RPMI8226 (cell line): Measurements from ENCODE around the gene SNAPC3.
"Not testable (repeated sequence)": the region's sequence is repeated elsewhere in the genome, so short reads cannot be mapped to it uniquely, and the experiment has no call there.

Experiments
- DNase-seq: peaks from one replicate; pipeline ENCODE4 v3.0.0-alpha.2; 2015

SNAPC3 gene

GRCh38 chr9:15422372-15423230, at the start of gene SNAPC3:
Gene SNAPC3, plus strand, starts transcription at chr9:15422876. Its CDS starts 4 bp downstream, at chr9:15422880.
- peak; percentile 93 for DNase-seq

DNA sequence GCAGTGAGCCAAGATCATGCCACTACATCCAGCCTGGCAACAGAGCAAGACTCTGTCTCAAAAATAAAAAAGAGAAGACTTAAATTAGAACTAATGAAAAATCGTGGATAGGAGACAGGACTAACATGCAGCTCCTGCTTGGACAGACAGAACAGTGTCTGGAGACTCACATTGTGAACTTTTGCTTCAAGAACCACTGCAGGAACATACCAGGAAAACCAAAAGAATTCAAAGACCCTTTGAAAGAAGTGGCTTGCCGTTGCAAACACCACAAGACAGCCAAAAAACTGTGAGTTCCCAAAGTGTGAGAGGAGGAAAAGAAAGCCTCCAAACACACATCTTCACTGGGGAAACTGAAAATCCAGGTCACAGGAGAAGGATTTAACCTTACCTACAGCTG, 48.8 kb upstream of the SNAPC3 start:
- no peak for DNase-seq

DNA sequence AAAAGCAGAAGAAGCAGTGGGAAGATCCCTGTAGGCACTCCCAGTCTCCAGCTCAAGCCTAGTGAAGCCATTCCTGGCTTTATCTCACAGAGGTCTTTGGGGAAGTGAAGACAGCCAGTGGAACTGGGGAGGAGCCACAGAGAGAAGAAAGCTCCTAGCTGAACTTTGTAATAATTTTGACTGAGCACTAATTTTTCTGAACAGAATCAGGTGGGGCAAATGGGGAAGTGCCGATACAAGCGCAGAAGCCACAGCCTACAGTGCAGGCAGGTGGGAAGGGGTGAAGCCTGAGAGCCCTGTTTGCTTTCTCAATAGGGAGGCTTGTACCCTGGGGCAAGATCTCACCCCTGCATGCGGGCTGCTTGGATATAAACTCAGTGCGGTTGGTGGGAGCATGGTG, 48.4 kb upstream of the SNAPC3 start:
- DNase-seq = peak; percentile 79

GRCh38 chr9:15374825-15375224, 47.9 kb upstream of the SNAPC3 start:
- DNase-seq = peak; percentile 5

- DNase-seq = no peak
These were observed 44.8 kb upstream of the SNAPC3 start for GRCh38 chr9:15377625-15378540.

DNA sequence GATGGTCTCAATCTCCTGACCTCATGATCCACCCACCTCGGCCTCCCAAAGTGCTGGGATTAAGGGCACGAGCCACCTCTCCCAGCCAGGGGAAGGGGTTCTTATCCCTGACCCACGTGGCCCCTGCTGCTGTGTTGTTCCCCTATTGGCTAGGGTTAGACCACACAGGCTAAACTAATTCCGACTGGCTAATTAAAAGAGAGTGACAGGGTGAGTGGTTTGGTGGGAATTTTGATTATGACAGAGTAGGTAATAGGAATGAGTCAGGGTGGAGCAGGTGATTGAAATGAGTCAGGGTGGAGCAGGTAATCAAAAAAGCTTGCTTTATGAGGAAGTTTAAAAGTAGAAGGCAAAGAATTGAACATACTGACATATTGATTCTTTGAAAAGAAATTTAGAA, 43.4 kb upstream of the SNAPC3 start:
- DNase-seq = not testable (repeated sequence)

GRCh38 chr9:15379888-15380287, 42.8 kb upstream of the SNAPC3 start:
- not testable (repeated sequence) for DNase-seq

- no peak for DNase-seq
These were observed 41.2 kb upstream of the SNAPC3 start for GRCh38 chr9:15381491-15381890.

DNA sequence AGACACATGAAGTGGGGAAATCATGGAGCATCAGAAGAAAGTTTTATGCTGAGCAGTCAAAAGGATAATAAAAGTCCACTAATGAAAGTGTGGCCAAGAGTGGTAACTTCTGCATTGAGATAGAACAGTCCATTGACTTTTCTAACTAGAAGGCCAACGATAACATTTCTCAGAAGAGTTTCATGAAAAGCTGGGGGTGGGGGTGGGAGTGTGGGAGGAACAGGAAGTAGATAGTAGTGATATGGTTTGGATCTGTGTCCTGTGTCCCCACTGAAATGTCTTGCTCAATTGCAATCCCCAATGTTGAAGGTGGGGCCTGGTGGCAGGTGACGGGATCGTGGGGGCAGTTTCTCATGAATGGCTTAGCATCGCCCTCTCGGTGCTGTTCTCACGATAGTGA, 36.2 kb upstream of the SNAPC3 start:
- DNase-seq = no peak

- no peak for DNase-seq
These were observed 33.5 kb upstream of the SNAPC3 start for GRCh38 chr9:15389173-15389572.

GRCh38 chr9:15389631-15390030, 33.0 kb upstream of the SNAPC3 start:
- no peak for DNase-seq

DNA sequence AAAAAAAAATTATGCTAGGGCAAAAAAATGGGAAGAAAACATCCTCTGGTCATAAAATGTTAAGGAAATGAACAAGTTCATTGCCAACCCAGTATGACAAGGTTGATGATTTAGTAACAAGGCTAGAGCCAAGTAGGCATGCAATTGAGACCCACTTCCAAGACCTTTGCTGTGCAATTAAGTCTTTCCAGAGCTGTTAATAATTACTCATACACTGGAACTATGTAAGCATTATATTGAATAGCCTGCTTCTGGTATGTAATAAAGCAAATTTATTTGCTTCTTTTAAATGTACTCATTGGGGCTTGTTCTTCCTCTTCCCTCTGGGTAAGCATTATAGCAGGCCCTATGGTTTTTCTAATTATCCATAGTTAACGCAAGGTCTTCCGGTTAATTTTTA, 32.5 kb upstream of the SNAPC3 start:
- no peak for DNase-seq

DNA sequence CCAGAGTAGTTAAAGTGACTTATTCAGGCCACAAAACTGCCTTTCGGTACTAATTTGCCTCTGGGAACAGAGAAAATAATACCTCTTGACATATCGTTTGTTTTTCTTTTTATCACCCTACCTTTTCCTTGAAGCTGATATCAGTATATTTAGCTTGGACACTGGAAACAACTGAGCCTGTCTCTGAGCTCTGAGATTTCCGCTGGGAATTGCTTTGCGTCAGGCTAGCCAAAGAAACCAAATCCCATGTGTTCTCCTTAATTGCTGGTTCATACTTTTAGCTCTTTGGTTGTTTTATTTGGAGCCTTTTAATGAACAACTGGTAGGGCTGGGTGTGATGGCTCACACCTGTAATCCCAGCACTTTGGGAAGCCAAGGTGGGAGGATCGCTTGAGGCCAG, 30.3 kb upstream of the SNAPC3 start:
- DNase-seq = no peak

- no peak for DNase-seq
These were observed 22.3 kb upstream of the SNAPC3 start for GRCh38 chr9:15400281-15400941.

- DNase-seq = no peak
These were observed 21.4 kb upstream of the SNAPC3 start for GRCh38 chr9:15401266-15401665.

- DNase-seq = peak; percentile 30
These were observed 19.5 kb upstream of the SNAPC3 start for GRCh38 chr9:15403155-15403554.

DNA sequence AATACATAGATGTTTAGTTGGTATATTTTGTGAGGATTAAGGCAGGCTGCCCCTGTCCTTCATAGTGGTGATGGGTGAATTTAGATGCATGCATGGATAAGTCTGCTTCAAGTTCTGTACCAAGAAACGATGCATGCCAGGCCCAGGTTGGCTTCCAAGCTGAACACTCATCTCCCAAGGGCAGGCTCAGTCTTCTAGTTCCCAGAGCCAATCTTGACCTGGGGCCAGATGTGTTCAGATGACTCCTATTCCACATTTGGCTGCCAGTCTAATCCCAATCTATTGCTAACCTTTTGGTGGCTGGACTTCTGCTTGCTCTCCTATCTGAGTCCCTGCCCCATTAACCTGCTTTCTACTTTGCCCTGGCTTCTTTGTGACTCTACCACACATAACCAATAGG, 18.5 kb upstream of the SNAPC3 start:
- no peak for DNase-seq

- DNase-seq = peak; percentile 41
These were observed 5.8 kb upstream of the SNAPC3 start for GRCh38 chr9:15416880-15417279.

GRCh38 chr9:15417626-15418025, 5.0 kb upstream of the SNAPC3 start:
- DNase-seq = no peak

GRCh38 chr9:15420796-15421195, 1.9 kb upstream of the SNAPC3 start:
- no peak for DNase-seq

DNA sequence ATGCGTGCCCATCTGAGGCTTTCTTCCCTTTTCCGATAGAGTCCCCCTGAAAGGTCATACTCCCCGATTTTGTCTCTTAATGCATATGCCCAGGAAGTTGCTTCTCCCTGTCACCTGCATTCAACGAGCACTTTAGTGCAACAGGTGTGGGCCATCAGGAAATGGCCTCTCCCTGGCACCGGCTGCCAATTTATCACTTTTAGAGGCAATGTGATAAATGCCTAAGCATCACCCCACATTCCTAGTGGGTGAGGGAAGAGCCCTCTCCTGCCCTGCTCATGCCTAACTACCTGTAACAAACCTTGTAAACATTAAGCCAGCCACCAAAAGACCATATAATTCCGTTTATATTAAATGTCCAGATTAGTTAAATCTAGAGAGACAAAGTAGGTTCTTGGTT, 1.1 kb upstream of the SNAPC3 start:
- no peak for DNase-seq

GRCh38 chr9:15421990-15422371, 695 bp upstream of the SNAPC3 start:
- peak; percentile 4 for DNase-seq

DNA sequence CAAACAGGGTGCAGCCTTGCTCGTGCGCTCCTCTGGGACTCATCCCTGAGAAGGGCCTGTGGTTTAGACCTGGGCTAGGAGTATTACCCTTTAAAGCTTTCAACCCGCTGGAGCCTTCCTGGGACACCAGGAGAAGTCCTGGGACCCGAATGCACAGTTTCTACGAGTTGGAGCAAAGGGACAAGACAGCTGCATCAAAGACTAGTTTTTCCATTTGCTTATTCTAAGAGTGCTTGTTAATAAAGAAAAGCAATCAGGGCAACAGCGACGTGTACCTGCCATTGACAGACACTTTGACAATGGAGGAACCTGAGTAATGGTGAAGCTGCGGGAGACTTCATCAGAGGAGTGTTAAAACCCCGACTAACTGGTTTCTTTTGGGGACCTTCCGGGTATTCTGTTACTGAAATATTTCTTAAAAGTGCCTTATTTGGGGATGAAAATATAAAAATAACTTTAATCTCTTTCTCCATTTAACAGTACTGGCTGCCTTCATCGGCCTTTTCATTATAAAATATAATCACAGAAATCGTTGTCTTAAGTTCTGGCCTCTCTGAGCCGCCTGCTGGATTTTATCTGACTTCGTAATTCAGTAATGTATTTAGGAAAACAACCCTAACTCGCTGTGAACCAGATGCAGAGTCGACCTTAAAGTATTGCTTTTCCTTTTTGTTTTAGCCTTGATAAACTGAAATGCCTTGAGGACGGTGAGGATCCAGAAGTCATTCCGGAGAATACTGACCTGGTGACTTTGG, 732 bp downstream of the SNAPC3 start:
- DNase-seq = peak; percentile 38
